ENCODE results near the gene RYK. TPM values are rescaled to one million over a fixed set of nuclear protein-coding genes. Genes with fewer than 3 reads are reported as not detected.

RYK gene
- total RNA-seq, 1 donor from 2014 or later: 57.1 TPM

DNA sequence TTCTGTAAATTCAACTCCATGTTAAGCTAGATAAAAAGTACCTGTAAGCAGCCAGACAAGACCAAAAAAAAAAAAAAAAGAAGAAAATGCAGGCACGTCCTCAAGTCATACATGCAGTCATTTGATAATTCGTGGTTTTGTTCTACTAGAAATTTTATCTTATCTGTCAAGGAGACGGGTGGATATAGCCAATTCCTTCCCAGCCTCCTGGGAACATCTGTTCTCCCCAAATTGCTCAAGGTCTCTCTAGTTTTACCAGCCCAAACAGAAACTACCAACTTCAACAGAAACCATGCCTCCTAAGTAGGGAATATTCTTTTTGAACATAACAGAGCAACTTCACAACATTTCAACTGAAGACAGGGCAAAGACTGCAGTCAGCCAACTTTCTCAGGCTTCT is 19.5 kb downstream of the RYK start:
- Histone ChIP-seq H4K20me1 (ENCODE audit: insufficient read depth, low read length) (peaks cover 85% of the 10 kb centered on the region), H3K27me3 (ENCODE audit: insufficient read depth, low read length) (no peaks in the 10 kb centered on the region), H3K4me2 (ENCODE audit: low read length) (no peak overlapping the region), H3K9me3 (ENCODE audit: insufficient read depth, low read depth, low read length) (no peaks in the 10 kb centered on the region), H3K36me3 (ENCODE audit: insufficient read depth, low read length) (no peaks in the 10 kb centered on the region), H3K4me3 (ENCODE audit: insufficient read depth, low read depth, low read length) (no peak overlapping the region), H3K27ac (ENCODE audit: low read depth, low read length) (no peak overlapping the region), H3K4me1 (ENCODE audit: insufficient read depth, low read length) (peaks cover 3% of the 10 kb centered on the region), H3K9ac (ENCODE audit: low read length) (no peak overlapping the region), H2AFZ (ENCODE audit: low read depth, low read length) (no peak overlapping the region), H3K79me2 (ENCODE audit: insufficient read depth, low read length) (peaks cover 99% of the 10 kb centered on the region)
- TF ChIP-seq, protein P1, sequence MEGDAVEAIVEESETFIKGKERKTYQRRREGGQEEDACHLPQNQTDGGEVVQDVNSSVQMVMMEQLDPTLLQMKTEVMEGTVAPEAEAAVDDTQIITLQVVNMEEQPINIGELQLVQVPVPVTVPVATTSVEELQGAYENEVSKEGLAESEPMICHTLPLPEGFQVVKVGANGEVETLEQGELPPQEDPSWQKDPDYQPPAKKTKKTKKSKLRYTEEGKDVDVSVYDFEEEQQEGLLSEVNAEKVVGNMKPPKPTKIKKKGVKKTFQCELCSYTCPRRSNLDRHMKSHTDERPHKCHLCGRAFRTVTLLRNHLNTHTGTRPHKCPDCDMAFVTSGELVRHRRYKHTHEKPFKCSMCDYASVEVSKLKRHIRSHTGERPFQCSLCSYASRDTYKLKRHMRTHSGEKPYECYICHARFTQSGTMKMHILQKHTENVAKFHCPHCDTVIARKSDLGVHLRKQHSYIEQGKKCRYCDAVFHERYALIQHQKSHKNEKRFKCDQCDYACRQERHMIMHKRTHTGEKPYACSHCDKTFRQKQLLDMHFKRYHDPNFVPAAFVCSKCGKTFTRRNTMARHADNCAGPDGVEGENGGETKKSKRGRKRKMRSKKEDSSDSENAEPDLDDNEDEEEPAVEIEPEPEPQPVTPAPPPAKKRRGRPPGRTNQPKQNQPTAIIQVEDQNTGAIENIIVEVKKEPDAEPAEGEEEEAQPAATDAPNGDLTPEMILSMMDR (IDR thresholded peaks at IDR 0.05; ENCODE audit: insufficient read depth, low read depth, low read length): no peak
- no peak for TF ChIP-seq EZH2 (IDR thresholded peaks at IDR 0.05; ENCODE audit: insufficient read depth, low read length)
- FAIRE-seq: no peak
- DNase-seq (ENCODE audit: low read depth): peak; percentile 25
- peak overlapping the region; percentile 23 for H3K4me3 Mint-ChIP-seq (ENCODE audit: unreplicated experiment)
- no peak overlapping the region for H3K27ac Mint-ChIP-seq (ENCODE audit: unreplicated experiment)
- H3K9me3 Mint-ChIP-seq (ENCODE audit: unreplicated experiment): no peaks in the 10 kb centered on the region
- H3K27me3 Mint-ChIP-seq (ENCODE audit: low read depth, unreplicated experiment): no peaks in the 10 kb centered on the region
- peaks cover 2% of the 10 kb centered on the region for H3K36me3 Mint-ChIP-seq (ENCODE audit: low read depth, unreplicated experiment)
- peaks cover 38% of the 10 kb centered on the region for H3K4me1 Mint-ChIP-seq (ENCODE audit: low read depth, unreplicated experiment)

DNA sequence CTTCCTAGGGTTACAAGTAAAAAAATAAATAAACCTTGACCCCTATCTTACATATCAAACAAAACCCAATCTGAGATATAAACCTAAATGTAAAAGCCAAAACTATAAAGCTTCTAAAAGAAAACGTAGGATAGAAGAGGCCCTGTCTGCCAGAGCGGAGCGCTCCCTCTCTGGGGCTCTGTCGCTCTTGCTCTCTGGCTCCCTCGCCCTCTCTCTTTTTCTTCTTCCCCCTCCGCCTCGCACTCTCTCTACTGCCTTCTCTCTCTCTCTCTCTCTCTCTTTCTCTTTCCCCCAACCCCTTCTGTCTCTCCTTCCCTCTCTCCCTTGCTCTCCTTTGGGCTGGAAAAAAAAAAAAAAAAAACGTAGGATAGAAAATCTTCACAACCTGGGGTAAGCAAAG is 21.6 kb downstream of the RYK start:
- no peaks in the 10 kb centered on the region for H3K36me3 ChIP-seq (ENCODE audit: insufficient read depth, low read length)
- peaks cover 2% of the 10 kb centered on the region for H3K36me3 Mint-ChIP-seq (ENCODE audit: low read depth, unreplicated experiment)
- H3K4me3 ChIP-seq (ENCODE audit: insufficient read depth, low read depth, low read length): no peak overlapping the region
- H3K27ac Mint-ChIP-seq (ENCODE audit: unreplicated experiment): no peak overlapping the region
- H3K4me1 ChIP-seq (ENCODE audit: insufficient read depth, low read length): peaks cover 3% of the 10 kb centered on the region
- no peak overlapping the region for H3K4me3 Mint-ChIP-seq (ENCODE audit: unreplicated experiment)
- TF ChIP-seq, protein P1 (IDR thresholded peaks at IDR 0.05; ENCODE audit: insufficient read depth, low read depth, low read length): no peak
- no peak for TF ChIP-seq EZH2 (IDR thresholded peaks at IDR 0.05; ENCODE audit: insufficient read depth, low read length)
- H3K4me2 ChIP-seq (ENCODE audit: low read length): no peak overlapping the region
- no peaks in the 10 kb centered on the region for H3K9me3 Mint-ChIP-seq (ENCODE audit: unreplicated experiment)
- no peak overlapping the region for H3K27ac ChIP-seq (ENCODE audit: low read depth, low read length)
- H2AFZ ChIP-seq (ENCODE audit: low read depth, low read length): no peak overlapping the region
- peaks cover 25% of the 10 kb centered on the region for H3K4me1 Mint-ChIP-seq (ENCODE audit: low read depth, unreplicated experiment)
- no peak overlapping the region for H3K9ac ChIP-seq (ENCODE audit: low read length)
- no peaks in the 10 kb centered on the region for H3K27me3 Mint-ChIP-seq (ENCODE audit: low read depth, unreplicated experiment)
- peaks cover 84% of the 10 kb centered on the region for H4K20me1 ChIP-seq (ENCODE audit: insufficient read depth, low read length)
- H3K9me3 ChIP-seq (ENCODE audit: insufficient read depth, low read depth, low read length): no peaks in the 10 kb centered on the region
- H3K27me3 ChIP-seq (ENCODE audit: insufficient read depth, low read length): no peaks in the 10 kb centered on the region
- DNase-seq (ENCODE audit: low read depth): no peak
- H3K79me2 ChIP-seq (ENCODE audit: insufficient read depth, low read length): peaks cover 97% of the 10 kb centered on the region
- no peak for FAIRE-seq

- peaks cover 3% of the 10 kb centered on the region for H3K4me1 ChIP-seq (ENCODE audit: insufficient read depth, low read length)
- no peaks in the 10 kb centered on the region for H3K9me3 ChIP-seq (ENCODE audit: insufficient read depth, low read depth, low read length)
- H3K4me1 Mint-ChIP-seq (ENCODE audit: low read depth, unreplicated experiment): peaks cover 30% of the 10 kb centered on the region
- FAIRE-seq (no peak), DNase-seq (ENCODE audit: low read depth) (no peak)
- H3K36me3 ChIP-seq (ENCODE audit: insufficient read depth, low read length): no peaks in the 10 kb centered on the region
- H2AFZ ChIP-seq (ENCODE audit: low read depth, low read length): no peak overlapping the region
- H3K27ac Mint-ChIP-seq (ENCODE audit: unreplicated experiment): peak overlapping the region; percentile 37
- peaks cover 84% of the 10 kb centered on the region for H4K20me1 ChIP-seq (ENCODE audit: insufficient read depth, low read length)
- no peaks in the 10 kb centered on the region for H3K27me3 Mint-ChIP-seq (ENCODE audit: low read depth, unreplicated experiment)
- no peaks in the 10 kb centered on the region for H3K9me3 Mint-ChIP-seq (ENCODE audit: unreplicated experiment)
- no peak overlapping the region for H3K27ac ChIP-seq (ENCODE audit: low read depth, low read length)
- TF ChIP-seq, protein P1 (IDR thresholded peaks at IDR 0.05; ENCODE audit: insufficient read depth, low read depth, low read length): no peak
- no peak for TF ChIP-seq EZH2 (IDR thresholded peaks at IDR 0.05; ENCODE audit: insufficient read depth, low read length)
- H3K9ac ChIP-seq (ENCODE audit: low read length): no peak overlapping the region
- H3K4me3 ChIP-seq (ENCODE audit: insufficient read depth, low read depth, low read length): no peak overlapping the region
- no peak overlapping the region for H3K4me2 ChIP-seq (ENCODE audit: low read length)
- H3K36me3 Mint-ChIP-seq (ENCODE audit: low read depth, unreplicated experiment): peaks cover 2% of the 10 kb centered on the region
- H3K4me3 Mint-ChIP-seq (ENCODE audit: unreplicated experiment): no peak overlapping the region
- no peaks in the 10 kb centered on the region for H3K27me3 ChIP-seq (ENCODE audit: insufficient read depth, low read length)
- H3K79me2 ChIP-seq (ENCODE audit: insufficient read depth, low read length): peaks cover 97% of the 10 kb centered on the region
These were observed 22.2 kb downstream of the RYK start for GRCh38 chr3:134228479-134228878.
